Activated naive CD8-positive, alpha-beta T cell treated with anti-CD3 and anti-CD28 coated beads, Interleukin-2, amount 10 ng/mL, durations not matched to agents 7 days and 5 days (primary cell): ENCODE measurements around the gene NPL. TPM values are rescaled to one million over a fixed set of nuclear protein-coding genes. Genes with fewer than 3 reads are reported as not detected.

Experiments
- ATAC-seq: fragments of 150-1000 bp; cut with Tn5 transposase; one replicate; pipeline ENCODE4 v1.10.0; 2021; ENCODE audit warnings: low read depth, moderate library complexity
- POLR2A ChIA-PET: fragments of 350-600 bp; sonication (Branson Sonifier 250); formaldehyde crosslinking; loops from one replicate; lab custom pipeline; 2021; ENCODE audit warnings: antibody characterized with exemption; lab: Charles Lee
- DNase-seq: peaks from one replicate; pipeline ENCODE4 v3.0.0; 2021
- H3K27ac Mint-ChIP-seq: one replicate; pipeline ENCODE4 v1.8.0; 2022; ENCODE audit warnings: mild to moderate bottlenecking, mixed read lengths
- H3K27me3 Mint-ChIP-seq: one replicate; pipeline ENCODE4 v1.8.0; 2022; ENCODE audit warnings: mild to moderate bottlenecking, moderate library complexity, mixed read lengths
- H3K36me3 Mint-ChIP-seq: one replicate; pipeline ENCODE4 v1.8.0; 2021; ENCODE audit warnings: mild to moderate bottlenecking, mixed read lengths
- H3K4me1 Mint-ChIP-seq: one replicate; pipeline ENCODE4 v1.8.0; 2021; ENCODE audit warnings: mixed read lengths
- H3K4me3 Mint-ChIP-seq: one replicate; pipeline ENCODE4 v1.8.0; 2022; ENCODE audit warnings: mild to moderate bottlenecking, moderate library complexity, mixed read lengths
- H3K9me3 Mint-ChIP-seq: one replicate; pipeline ENCODE4 v1.8.0; 2021; ENCODE audit warnings: mixed read lengths
- total RNA-seq, 2 experiments: library from RNA; stranded (reverse); gene quantifications; one replicate each; pipeline ENCODE4 v1.2.3, GENCODE V29; 2021

NPL gene, protein sequence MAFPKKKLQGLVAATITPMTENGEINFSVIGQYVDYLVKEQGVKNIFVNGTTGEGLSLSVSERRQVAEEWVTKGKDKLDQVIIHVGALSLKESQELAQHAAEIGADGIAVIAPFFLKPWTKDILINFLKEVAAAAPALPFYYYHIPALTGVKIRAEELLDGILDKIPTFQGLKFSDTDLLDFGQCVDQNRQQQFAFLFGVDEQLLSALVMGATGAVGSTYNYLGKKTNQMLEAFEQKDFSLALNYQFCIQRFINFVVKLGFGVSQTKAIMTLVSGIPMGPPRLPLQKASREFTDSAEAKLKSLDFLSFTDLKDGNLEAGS
- total RNA-seq: 1 to 10 TPM; 5.6 to 6.2 TPM

DNA sequence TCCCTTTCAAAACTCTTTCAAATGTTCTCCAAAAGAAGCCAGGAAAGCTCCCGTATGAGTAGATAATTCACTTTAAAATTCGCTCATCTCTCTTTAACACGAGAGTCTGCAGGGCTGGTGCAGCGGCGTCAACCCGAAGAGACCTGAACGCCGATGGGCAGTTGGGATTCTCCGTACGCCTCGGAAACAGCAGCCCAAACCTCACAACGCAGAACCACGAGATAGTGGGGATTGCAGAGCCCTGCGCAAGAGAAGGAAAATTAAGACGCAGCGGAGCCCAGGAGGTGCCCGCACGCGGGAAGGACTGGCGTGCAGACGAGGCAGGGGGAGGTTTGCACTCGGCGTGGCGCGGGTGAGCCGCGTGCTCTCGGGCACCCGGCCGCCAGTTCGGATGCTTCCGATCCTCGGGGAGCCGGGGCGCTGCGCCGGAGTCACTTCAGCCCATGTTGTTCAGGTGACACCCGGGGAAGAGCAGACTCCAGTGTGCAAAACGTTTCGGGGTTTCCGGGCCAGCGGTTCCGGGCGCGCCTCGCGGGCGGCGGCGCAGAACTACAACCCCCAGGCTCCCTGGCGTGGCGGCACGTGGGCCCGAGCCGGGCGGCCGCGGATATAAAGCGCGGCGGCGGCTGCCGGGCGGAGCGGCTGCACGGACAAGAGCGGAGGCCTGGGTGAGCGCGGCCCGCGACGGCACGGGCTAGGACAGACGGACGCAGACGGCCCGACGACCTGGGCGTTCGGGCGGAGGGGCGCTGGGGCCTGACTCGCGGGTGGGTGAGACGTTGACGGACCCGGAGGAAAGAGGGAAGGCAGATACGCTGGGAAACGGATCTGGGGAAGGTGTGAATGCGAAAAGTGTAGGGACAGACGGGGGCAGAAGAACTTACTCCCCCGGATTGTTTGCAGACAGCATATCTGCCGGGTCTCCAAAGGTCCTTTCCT, at the start of gene NPL:
NPL (plus strand) TSS at position 636 of the 939 bp plus-strand sequence. CDS start 4,599 bp downstream, outside the sequence.
- ATAC-seq: peak; percentile 94
- Mint-ChIP-seq H3K27ac (peak within 1 kb of the TSS; percentile 84), H3K36me3 (no peaks in the 10 kb centered on the region), H3K4me1 (peaks cover 10% of the 10 kb centered on the region), H3K4me3 (peak within 1 kb of the TSS; percentile 89), H3K9me3 (no peaks in the 10 kb centered on the region), H3K27me3 (peaks cover 22% of the 10 kb centered on the region)
- DNase-seq: peak; percentile 88
- POLR2A ChIA-PET: interaction anchor here (0.9 to 1.3 kb wide), 2 partner anchors 179 to 188 kb away, joined by 3 read pairs; no protein-coding TSS in a partner anchor

DNA sequence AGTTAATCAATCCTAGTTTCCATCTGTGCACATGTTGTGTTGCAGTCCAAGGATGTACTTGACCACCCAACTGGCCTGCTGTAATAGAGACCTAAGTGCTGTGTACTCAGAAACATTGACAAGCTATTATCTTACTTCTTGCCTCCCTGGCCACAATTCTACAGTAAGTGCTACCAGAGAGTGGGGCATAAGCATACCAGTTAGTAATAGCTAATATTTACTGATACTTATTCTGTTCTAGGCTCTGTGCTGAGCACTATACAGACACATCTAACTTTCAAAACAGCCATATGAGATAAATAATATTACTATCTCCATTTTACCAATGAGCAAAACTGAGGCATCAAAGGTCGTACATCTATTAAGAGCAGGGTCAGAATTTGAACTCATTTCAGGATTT, 49.5 kb upstream of the NPL start:
- Mint-ChIP-seq H3K36me3 (no peaks in the 10 kb centered on the region), H3K9me3 (peaks cover 2% of the 10 kb centered on the region), H3K27me3 (peaks cover 14% of the 10 kb centered on the region), H3K4me3 (no peak overlapping the region), H3K4me1 (peaks cover 1% of the 10 kb centered on the region), H3K27ac (no peak overlapping the region)
- ATAC-seq: no peak
- DNase-seq: no peak
- POLR2A ChIA-PET: no interaction called here

DNA sequence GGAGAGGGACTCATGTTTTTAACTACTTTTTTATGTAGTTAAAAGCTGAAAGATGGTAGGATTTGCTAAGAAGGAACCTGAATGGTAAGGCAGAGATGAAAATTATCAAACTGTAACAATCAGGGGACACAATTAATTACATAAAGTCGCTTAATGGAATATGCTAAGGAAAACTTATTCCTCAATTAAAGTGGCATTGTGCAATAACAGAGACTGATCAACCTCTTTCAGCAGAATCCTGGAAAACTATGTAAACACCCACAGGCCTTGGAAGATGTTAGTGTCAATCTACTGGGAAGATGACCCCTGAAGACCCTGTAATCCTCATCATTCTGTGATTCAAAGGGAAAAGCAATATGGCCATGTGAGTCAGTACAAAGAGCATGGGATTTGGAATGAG, 46.8 kb upstream of the NPL start:
- Mint-ChIP-seq H3K36me3 (no peaks in the 10 kb centered on the region), H3K27ac (no peak overlapping the region), H3K4me3 (no peak overlapping the region), H3K4me1 (peaks cover 1% of the 10 kb centered on the region), H3K9me3 (peaks cover 2% of the 10 kb centered on the region), H3K27me3 (peaks cover 28% of the 10 kb centered on the region)
- POLR2A ChIA-PET: no interaction called here
- no peak for DNase-seq
- no peak for ATAC-seq

DNA sequence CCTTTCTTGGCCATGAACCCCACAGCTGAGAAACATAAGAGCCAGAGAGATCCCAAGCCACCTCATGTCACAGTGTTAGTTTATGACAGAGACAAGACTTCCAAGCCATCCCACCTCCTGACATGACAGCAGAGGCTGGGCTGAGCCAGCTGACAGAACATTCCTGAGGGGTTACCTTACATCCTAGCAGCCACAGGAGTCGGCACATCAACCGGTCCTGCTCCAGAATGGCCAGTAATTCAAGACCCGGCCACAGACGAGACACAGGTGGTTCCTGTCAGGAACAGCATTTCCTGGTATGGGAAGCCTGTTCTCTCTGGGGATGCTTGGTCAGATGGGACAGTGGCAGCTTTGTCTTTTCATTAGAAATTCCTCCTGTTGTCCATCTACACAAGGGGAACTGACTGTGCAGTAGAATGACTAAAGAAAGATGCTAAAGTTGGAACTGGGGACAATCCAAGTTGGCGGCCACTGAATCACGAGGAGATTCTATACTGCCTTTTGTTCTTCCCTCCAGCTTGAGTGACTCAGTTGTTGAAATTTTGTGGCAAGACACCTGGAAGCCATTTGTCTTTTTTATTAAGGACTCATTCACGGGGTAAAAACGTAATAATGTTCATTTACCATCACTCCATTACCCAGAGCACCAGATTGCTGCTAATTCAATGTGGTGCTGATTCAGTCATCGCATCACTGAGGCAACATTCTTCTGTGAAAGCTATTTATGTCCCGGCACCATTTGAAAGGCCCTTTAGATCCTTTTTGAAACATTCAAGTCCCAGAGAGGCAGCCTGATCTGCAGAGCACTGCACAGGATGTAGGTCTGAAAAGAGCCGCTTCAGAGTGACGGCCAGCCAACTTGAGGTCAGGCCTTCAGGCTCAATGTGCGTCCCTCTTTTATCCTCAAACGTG, 37.2 kb upstream of the NPL start:
- peaks cover 2% of the 10 kb centered on the region for H3K9me3 Mint-ChIP-seq
- POLR2A ChIA-PET: no interaction called here
- H3K27ac Mint-ChIP-seq: no peak overlapping the region
- DNase-seq (no peak), ATAC-seq (no peak)
- no peaks in the 10 kb centered on the region for H3K36me3 Mint-ChIP-seq
- no peaks in the 10 kb centered on the region for H3K4me1 Mint-ChIP-seq
- no peak overlapping the region for H3K4me3 Mint-ChIP-seq
- H3K27me3 Mint-ChIP-seq: peaks cover 27% of the 10 kb centered on the region

DNA sequence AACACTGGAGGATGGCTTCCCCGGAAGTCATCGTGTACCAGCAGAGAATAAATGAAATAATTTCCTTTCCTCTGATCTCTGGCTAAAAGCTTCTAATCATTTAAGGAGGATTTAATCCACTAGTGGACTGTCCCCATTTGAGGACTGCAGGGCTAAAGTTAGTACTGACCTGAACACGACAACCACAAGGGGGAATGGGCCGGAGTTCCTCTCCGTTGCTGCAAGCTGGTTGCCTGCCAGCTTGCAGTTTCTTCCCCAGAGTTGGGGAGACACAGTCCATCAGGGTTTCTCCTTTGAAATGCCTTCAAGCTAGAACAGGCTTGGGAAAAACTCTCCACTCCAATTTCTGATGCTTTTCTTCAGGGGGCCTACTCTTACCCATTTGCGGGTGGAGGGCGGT, 35.5 kb upstream of the NPL start:
- no peak overlapping the region for H3K27ac Mint-ChIP-seq
- ATAC-seq (no peak), DNase-seq (no peak)
- no peaks in the 10 kb centered on the region for H3K9me3 Mint-ChIP-seq
- H3K36me3 Mint-ChIP-seq: peaks cover 1% of the 10 kb centered on the region
- no peak overlapping the region for H3K4me3 Mint-ChIP-seq
- no peaks in the 10 kb centered on the region for H3K4me1 Mint-ChIP-seq
- peaks cover 18% of the 10 kb centered on the region for H3K27me3 Mint-ChIP-seq
- POLR2A ChIA-PET: no interaction called here

DNA sequence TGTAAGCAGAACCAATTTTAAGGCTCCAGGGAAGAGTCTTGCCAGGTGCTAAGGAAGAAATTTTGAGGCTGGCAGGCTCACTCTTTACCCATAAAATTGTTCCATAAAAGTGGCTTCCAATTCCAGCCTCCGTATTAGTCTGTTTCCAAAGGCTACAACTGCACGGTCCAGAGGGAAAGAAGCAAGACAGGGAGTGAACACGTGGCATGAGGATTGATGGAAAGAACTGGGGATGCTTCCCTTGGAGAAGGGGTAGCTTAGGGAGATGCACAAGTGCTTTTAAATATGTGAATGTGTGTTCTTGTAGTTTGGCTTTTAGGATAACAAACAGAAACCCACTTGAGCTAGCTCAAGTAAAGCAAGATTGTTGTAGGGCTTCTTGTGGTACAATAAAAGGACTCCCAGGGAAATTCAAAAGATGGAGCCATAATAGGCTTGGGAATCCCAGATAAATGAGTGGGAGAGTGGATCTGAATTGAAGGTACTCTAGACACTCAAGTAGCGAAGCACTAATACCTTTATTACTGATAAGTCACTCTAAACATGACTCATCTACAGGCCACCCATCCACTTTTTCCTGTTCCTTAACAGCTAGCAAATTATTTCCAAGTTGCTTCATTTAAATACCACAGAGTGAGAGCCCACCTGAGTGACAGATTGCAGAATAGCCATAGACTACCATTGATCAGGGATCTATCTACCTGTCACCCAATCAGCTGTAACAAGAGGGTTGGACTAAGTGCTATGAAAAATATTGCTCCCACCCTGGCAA, 34.8 kb upstream of the NPL start:
- Mint-ChIP-seq H3K36me3 (peaks cover 1% of the 10 kb centered on the region), H3K9me3 (no peaks in the 10 kb centered on the region), H3K27ac (no peak overlapping the region), H3K27me3 (peaks cover 13% of the 10 kb centered on the region), H3K4me3 (no peak overlapping the region), H3K4me1 (no peaks in the 10 kb centered on the region)
- ATAC-seq: no peak
- DNase-seq: no peak
- POLR2A ChIA-PET: no interaction called here

DNA sequence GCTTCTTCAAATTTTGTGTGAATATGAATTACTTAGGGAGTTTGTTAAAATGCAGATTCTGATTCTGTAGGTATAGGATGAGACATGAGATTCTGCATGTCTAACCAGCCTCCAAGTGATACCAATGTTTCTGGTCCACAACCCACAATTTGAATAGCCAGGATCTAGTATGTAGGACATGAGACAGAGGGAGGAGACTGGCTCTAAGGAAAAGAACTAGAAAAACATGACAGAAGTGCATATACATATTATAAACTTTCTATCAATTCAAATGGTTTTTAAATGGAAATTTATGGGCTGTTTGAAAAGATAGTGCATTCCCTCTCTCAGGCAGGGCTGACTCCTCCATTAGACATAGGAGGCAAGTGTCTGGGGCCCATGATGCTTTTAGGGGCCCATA, 33.9 kb upstream of the NPL start:
- H3K36me3 Mint-ChIP-seq: peaks cover 1% of the 10 kb centered on the region
- no peak overlapping the region for H3K4me3 Mint-ChIP-seq
- no peak overlapping the region for H3K27ac Mint-ChIP-seq
- no peaks in the 10 kb centered on the region for H3K4me1 Mint-ChIP-seq
- peaks cover 6% of the 10 kb centered on the region for H3K27me3 Mint-ChIP-seq
- POLR2A ChIA-PET: no interaction called here
- ATAC-seq: no peak
- no peak for DNase-seq
- H3K9me3 Mint-ChIP-seq: no peaks in the 10 kb centered on the region

DNA sequence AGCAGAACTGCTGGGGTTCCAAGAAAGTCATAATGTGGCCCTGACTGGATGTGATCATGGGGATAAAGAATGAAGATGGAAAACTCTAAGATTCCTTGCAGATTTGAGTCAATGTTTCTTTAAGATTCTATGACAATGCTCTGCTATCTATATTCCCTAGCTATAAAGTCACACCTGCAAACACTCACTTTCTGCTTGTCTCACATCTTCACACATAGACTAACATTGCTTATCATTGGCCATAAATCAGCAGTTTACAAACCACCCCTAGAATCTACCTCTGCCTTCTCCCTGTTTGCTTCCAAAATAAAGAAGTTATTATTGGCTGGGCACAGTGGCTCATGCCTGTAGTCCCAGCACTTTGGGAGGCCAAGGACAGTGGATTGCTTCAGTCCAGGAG, 33.1 kb upstream of the NPL start:
- no peak overlapping the region for H3K4me3 Mint-ChIP-seq
- DNase-seq (no peak), ATAC-seq (no peak)
- POLR2A ChIA-PET: no interaction called here
- peaks cover under 1% of the 10 kb centered on the region for H3K9me3 Mint-ChIP-seq
- no peak overlapping the region for H3K27ac Mint-ChIP-seq
- H3K36me3 Mint-ChIP-seq: peaks cover 2% of the 10 kb centered on the region
- peaks cover 2% of the 10 kb centered on the region for H3K27me3 Mint-ChIP-seq
- no peaks in the 10 kb centered on the region for H3K4me1 Mint-ChIP-seq

DNA sequence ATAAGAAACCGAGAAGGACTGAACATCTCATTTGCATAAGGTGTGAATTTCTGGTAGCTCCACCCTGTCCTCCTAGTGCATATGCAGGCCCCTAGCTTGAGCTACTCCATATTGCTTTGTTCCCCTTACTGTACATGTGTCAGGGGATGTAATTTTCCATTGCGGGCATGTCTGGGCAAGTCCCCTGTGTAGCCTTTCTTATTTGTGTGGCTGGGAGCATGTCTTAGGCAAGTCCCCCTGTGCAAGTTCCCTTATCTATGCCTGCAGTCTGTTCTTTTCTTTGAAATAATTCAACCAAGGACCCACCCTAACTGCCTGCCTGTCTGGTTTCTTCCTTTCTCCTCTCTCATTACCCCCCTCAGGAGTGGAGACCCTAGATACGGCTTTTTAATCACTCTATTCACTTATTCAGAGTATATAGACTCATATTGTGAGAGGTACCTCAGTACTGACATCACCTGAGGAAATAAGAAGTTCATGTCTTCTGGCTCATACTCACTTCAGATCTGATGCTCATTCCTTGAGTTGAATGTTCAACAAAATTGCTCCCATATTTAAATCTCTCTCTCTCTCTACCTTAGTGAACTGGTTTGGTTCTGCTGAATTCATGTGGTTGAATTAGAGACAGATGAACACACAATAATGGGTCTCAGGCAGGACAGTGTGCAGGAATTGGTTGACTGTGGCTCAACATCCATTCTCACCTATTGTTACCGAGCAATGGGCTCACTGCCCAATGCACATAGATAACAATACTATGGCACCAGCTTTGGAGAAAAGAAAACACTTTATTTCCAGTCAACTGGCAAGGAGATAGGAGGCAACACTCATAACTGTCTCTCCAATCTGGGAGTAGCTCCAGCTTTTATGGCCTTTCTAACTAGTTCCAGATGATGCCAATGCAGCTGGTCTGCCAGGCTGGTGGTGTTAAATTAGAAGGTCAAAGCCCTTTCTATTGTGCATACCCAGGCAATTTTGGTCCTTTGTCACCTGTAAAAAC, 27.9 kb upstream of the NPL start:
- no peak for ATAC-seq
- no peak overlapping the region for H3K4me3 Mint-ChIP-seq
- POLR2A ChIA-PET: no interaction called here
- no peak for DNase-seq
- H3K36me3 Mint-ChIP-seq: peaks cover 9% of the 10 kb centered on the region
- H3K27me3 Mint-ChIP-seq: peaks cover 8% of the 10 kb centered on the region
- H3K27ac Mint-ChIP-seq: no peak overlapping the region
- H3K4me1 Mint-ChIP-seq: peaks cover 3% of the 10 kb centered on the region
- H3K9me3 Mint-ChIP-seq: peaks cover 6% of the 10 kb centered on the region

DNA sequence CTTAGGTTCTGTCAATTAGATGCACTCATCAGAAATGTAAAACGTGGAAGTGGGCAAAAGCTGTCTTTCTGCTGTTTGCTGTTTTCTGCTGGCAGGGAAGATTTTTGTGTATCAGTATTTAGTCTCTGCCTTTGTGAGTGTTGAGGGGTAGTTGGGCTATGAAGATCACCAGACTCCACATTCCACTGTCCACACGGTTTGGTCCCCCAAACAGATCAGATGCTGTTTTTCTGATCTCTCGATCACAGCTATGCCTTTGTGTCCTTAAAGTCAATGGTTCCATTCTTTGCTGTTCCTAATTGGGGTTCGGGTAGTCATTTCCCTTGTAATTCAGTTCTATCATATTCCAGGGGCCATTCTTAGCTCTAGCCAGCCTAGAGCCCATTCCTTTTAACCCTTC, 27.0 kb upstream of the NPL start:
- Mint-ChIP-seq H3K4me1 (peaks cover 3% of the 10 kb centered on the region), H3K27ac (no peak overlapping the region), H3K36me3 (peaks cover 9% of the 10 kb centered on the region), H3K27me3 (peaks cover 8% of the 10 kb centered on the region), H3K4me3 (no peak overlapping the region), H3K9me3 (peaks cover 6% of the 10 kb centered on the region)
- POLR2A ChIA-PET: no interaction called here
- ATAC-seq (no peak), DNase-seq (no peak)

DNA sequence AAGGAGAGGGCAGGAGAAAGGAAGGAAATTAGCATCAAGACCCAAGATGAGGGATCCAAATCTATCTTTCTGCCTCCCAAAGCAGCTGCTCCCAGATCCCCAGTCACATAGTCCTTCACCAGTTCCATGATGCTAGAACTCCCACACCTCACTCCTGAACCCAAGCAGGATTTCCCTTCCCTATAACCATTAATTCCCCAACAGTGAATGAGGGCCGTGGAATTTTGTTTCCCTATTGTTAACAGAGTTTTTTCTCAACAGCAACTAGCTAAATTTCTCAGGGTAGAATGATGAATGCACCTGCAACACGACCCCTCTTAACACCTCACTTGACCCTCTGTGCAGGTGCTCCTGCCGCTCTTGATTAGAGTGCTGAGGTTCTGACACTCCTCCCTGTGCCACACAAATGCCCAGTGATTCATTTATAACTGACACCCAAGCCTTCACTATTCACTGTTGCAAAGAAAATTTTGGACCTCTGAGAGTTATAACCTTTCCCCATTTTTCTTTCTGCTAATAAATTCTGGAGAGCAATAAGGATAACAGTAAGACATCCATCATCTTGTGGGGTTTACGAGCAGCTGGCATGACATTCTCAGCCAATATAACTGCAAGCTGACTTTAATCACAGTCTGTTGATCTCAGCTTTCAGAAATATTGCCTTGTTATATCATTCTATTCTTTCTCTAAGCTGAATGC, 25.4 kb upstream of the NPL start:
- no peak overlapping the region for H3K27ac Mint-ChIP-seq
- ATAC-seq (no peak), DNase-seq (no peak)
- peaks cover 3% of the 10 kb centered on the region for H3K4me1 Mint-ChIP-seq
- H3K27me3 Mint-ChIP-seq: peaks cover 15% of the 10 kb centered on the region
- no peak overlapping the region for H3K4me3 Mint-ChIP-seq
- H3K36me3 Mint-ChIP-seq: peaks cover 7% of the 10 kb centered on the region
- H3K9me3 Mint-ChIP-seq: peaks cover 6% of the 10 kb centered on the region
- POLR2A ChIA-PET: no interaction called here
